Left cardiac atrium (tissue), 4 donors: Measurements from ENCODE around the gene ITGA8. TPM values are rescaled to one million over a fixed set of nuclear protein-coding genes. Genes with fewer than 3 reads are reported as not detected.
A peak's percentile ranks its signal among the peaks of the same experiment; 100 is the strongest.
"Not testable (repeated sequence)": the region's sequence is repeated elsewhere in the genome, so short reads cannot be mapped to it uniquely, and the experiment has no call there.

Experiments used
- ATAC-seq, 2 donors: fragments of 200-7000 bp; cut with Tn5 transposase; one replicate each; pipeline ENCODE4 v1.9.1; 2020; ENCODE audit warnings: mild to moderate bottlenecking in 2 of 2, moderate library complexity in 2 of 2
- DNase-seq: peaks from one replicate; pipeline ENCODE4 v3.0.0-alpha.2; 2020
- intact Hi-C, 2 donors: fragments of 100-400 bp; cut with DNase I; formaldehyde crosslinking; loops; one replicate each; pipeline versions ENCODE4 v1.14.1 to v1.15.1; 2022 to 2023
- total RNA-seq, 2 donors: library from RNA; stranded (reverse); fragmentation: NEBNext Ultra II Directional; extraction: Animal tissue kit (Norgen Biotek cat#: 25700); gene quantifications; one replicate each; pipeline ENCODE4 v1.2.1, GENCODE V29; 2021
- donor health status: DM: no; HTN: yes; CAD: no.
- donor health status: DM: no; HTN: yes; CAD: no; lungs with severe emphysema.
- donor health status: DM: yes; HTN: yes; CAD: no.
- donor health status: Dilated cardiomyopathy.

The ITGA8 gene
- total RNA-seq, 2 donors from 2014 or later, result 2.7 to 4.5 TPM

DNA sequence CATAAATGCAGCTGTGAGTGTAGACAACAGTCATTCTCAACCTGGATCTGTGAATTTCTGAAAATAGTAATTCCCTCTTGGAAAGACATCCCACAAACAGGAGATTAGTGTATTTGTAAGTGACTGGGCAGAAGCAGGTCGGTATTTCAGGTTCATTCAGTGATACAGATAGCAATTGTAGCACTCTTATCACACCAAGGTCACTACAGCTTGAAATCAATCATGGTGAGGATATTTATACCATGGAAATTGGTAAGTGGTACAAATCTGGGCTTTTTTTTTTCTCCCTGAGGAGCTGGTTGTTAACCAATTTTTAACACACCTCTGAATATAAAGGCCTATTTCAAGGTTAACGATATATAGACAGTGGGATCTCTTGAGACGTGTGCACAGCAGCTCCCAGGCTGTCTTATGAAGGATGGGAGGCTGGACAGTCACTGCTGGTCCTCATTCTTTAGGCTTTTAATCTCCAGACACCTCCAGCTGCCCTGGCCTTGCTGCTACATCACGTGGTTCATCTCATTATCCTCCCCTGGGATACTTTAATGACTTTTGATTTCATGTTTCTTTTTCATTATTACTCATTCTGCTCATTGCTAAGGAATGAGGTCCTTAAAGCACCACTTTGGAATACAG is 87.1 kb downstream of the ITGA8 start:
- intact Hi-C loops, result no loop called here
- ATAC-seq, result no peak
- no peak for DNase-seq

DNA sequence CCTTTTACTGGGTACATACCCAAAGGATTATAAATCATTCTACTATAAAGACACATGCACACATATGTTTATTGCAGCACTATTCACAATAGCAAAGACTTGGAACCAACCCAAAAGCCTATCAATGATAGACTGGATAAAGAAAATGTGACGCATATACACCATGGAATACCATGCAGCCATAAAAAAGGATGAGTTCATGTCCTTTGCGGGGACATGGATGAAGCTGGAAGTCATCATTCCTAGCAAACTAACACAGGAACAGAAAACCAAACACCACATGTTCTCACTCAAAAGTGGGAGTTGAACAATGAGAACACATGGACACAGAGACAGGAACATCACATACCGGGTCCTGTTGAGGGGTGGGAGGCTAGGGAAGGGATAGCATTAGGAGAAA is 88.5 kb downstream of the ITGA8 start:
- DNase-seq, intact Hi-C loops, ATAC-seq: not testable (repeated sequence)

DNA sequence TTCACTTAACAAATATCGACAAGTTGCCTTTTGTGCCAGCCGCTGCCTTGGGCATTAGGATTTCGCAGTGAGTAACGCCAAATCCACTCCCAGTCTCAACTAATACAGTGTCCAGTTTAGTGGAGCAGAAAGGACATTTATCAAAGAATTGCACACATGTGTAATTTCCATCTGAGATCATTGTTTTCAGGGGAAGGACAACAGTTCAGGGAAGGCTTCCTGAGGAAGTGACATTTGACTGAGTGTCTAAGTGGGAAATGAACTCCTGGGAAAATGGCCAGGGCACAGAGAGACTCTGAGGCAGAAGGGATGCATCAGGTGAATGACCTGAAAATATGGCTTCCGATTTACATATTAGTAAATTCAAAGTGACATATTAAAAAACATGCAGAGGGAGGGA is 89.4 kb downstream of the ITGA8 start:
- intact Hi-C loops, result no loop called here
- DNase-seq (no peak), ATAC-seq (peak in 1 of 2 donors; percentile 34)

DNA sequence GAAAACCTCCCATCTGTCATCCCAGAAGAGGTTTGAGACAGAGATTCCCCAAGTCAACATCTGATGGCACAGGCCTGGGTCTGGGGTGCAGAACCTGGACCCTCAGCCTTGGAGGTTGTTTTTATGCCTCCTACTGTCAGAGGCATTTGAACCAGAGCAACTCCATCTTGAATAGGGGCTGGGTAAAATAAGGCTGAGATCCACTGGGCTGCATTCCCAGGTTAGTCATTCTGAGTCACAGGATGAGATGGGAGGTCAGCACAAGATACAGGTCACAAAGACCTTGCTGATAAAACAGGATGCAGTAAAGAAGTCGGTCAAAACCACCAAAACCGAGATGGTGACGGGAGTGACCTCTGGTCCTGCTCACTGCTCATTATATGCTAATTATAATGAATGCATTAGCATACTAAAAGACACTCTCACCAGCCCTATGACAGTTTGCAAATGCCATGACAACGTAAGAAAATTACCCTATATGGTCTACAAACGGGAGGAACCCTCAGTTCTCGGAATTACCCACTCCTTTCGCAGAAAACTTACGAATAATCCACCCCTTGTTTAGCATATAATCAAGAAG is 92.0 kb downstream of the ITGA8 start:
- ATAC-seq, result no peak
- intact Hi-C loops, result no loop called here
- no peak for DNase-seq

DNA sequence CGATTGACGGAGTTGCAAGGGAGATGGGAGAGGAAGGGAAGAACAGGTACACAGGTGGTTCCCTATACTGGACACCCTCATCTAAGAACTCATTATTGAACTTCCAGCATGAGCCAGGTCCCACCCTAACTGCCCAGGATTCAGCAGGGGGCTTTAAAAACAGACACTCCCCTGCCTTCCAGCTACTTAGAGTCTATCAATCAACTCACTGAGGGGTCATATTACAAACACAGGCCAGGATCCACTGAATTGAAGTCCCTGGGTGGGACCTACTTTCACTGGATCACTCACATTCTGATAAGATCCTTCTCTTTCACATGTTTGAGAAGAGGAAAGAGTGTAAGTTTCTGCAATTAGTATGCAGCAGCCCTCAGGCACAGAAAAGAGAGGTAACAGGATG is 92.8 kb downstream of the ITGA8 start:
- no peak for ATAC-seq
- intact Hi-C loops, result no loop called here
- DNase-seq, result no peak

DNA sequence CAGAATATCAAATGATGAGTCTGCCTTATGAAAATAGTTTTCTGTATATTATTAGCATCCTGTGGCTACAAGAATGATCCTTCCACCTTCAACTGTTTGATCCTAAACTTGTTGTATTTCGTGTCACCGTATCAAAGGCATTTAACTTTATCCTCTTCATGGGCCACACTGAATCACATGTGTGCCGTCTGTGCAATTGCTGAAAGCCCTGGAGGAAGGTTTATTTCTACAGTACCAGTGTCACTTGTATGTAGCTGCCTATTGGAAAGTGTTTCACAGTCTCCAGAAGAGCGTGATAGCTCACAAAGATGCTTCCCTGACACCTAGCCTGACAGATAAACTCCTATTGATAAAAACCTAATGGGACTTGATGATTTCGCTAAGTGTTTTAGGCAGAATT is 94.5 kb downstream of the ITGA8 start:
- no peak for ATAC-seq
- intact Hi-C loops, result no loop called here
- no peak for DNase-seq

DNA sequence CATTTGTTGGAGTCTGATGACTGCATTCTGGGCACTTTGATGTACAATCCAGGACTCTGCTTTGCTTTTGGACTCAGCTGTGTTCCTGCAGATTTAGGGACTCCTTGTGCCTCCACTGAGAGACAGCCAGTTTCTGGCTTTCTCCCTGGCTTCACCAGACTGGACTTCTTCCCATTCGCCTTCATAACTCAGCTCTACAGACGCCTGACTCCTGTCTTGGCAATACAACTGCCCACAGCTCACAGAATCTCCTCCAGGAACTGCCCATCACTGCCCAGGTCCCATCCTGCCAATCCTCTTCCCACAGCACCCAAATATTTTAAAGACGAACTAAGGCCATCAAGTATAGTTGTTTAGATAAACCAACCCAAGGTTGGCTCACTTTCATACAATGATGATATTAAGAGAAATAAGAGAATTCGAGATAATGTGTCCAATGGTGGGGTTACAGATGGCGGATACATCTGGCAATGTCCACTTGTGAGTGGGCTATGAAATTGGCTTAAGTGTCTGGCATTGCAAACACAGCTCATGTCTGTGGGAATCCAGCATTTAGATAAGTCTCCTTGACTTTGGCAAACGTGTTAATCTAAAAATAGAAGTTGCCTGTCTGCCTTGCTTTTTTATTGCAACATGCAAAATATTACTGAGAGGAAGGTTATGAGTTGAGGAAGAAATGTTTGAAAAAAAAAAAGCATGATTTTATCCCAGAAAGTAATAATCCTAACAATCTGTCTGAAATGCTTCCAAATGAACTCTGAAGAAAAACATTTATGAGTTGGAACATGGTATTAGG is 95.1 kb downstream of the ITGA8 start:
- DNase-seq (no peak), ATAC-seq (peak; percentile 64 to 76)
- intact Hi-C loops, result no loop called here

DNA sequence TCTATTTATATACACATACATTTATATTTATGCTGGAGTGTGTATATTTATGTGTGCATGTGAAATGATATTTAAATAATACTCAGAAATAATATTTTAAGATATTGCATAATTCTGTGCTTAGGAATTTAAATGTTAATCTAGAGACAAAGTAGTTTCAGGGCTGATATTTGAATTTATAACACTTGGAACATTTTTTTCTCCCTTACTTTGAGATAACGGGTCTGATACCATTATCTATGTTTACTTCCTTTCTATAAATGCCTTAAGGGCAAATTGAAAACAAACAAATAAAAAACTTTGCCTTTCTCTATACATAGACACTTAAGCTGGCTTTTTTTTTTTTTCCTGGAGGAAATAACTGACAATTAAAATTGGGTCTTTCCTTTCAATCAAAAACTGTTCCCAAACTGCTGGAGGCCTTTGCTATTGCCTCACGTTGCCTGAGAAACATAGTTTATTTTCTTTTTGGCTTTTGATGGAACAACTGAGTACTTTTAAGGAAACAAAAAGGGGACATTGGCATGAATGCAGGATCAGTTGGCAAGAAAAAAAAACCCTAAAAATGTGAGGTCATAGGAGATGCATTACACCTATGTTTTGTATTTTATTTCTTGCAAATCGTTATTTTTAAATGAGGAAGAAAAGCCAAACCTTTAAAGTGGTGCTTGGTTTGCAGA is 98.7 kb downstream of the ITGA8 start:
- intact Hi-C loops, result no loop called here
- DNase-seq (no peak), ATAC-seq (no peak)

DNA sequence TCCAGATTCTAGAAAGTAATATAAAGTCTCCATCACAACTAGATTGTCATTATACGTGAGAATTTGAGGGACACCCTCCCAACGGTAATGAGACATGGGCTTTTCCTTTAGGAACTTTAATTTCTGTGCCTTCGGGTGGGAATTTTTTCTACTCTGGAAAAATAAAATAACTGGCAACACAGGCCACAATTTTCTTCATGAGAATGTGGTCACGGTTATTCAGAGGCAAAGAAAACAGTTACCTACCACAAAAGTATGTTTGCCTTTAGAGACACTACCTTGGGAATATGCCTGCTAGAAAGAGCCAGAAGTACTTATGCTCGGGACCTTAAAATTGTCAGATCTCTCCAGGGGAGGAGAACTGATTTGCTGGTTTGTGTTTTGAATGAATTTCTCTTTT is 99.4 kb downstream of the ITGA8 start:
- ATAC-seq (no peak), DNase-seq (no peak)
- intact Hi-C loops, result no loop called here

DNA sequence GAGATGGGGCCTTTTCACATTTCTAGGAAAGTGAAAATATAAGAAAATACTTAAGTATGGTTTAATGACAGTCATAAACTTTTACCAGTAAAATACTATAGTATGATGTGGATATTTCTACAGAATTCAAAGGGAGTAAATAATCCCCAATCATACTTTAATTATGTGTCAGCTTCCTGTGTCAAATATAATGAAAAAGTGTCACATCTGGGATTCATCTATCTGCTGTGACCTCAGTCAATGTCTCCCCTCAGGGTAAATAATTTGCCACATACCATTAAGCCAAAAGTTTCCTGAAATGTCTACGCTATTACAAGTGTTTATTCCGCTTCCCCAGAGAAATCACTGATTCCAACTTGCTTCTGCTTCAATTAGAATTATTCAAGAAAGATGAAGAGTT is 110.5 kb downstream of the ITGA8 start:
- intact Hi-C loops, result no loop called here
- ATAC-seq (no peak), DNase-seq (no peak)

DNA sequence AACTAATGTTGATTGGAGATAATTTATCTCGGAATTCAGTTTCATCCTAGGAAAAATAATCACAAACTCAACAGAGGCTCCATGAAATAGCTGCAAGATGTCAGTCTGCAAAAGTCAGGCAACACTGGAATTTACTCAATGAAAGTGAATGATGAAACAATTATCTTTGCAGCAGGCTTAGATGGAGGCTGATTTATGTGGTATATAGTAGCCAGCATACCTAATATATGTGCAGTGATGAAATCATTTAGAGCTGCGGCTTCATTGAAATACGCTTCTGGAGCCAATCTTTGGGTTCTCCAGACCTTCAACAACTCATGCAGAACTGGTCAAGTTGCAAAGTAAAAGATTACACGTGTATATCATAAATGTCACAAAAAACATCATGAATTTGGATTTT is 113.3 kb downstream of the ITGA8 start:
- intact Hi-C loops, result no loop called here
- ATAC-seq, result no peak
- DNase-seq, result no peak

DNA sequence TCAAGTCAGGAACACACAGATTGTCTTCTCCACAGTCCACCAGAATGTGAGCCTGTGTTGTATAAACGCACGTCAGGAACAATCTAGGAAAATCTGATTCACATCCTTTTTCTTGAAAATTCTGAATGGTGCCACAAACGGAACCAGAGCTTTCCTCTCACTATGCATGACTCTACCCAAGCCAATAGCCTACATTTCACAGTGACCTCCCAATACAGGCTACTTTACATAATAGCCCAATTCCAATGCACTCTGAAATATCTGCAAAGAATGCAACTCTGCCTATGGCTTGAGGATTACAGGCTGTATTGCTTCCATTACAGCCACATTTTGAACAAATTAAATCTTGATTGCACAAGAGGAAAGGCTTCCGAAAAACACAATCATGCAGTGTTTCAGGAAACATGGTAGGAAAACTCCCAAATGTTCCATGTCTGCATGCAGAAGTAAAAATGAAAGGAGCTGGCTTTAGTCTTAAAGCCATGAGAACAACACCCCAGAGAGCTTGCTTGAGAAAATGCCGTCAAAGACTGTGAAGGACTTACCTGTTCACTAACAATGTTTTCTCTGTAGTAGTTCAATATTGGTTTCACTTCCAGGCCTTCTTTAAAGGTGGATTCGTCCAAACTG is 113.9 kb downstream of the ITGA8 start:
- ATAC-seq, result no peak
- no peak for DNase-seq
- intact Hi-C loops, result no loop called here

DNA sequence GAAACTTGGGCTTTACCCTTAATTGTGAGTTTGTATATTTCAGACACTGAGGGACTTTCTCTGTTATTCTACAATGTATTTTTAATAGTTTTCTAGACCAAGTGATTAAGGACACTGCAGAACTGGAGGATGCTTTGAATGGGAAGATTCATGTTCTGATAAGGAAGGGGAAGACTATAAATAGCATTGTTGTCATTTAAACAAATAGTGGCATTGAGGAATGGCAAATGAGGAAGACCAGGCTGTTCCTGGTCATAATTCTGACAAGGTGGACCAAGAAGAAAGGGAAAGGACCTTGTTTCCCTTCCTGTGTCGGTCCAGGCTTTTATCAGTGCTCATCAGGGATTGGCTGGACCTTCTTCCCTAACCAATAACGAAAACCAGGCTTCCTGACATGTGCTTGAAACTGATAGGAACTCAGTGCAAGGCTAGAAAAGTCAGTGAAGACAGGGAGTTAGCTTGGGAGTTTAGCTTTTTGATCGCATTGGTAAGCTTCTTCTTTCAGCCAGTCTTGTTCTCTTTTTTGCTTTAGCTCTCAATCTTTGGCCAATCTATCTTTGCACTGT is 116.2 kb downstream of the ITGA8 start:
- DNase-seq (no peak), ATAC-seq (no peak)
- intact Hi-C loops, result no loop called here

DNA sequence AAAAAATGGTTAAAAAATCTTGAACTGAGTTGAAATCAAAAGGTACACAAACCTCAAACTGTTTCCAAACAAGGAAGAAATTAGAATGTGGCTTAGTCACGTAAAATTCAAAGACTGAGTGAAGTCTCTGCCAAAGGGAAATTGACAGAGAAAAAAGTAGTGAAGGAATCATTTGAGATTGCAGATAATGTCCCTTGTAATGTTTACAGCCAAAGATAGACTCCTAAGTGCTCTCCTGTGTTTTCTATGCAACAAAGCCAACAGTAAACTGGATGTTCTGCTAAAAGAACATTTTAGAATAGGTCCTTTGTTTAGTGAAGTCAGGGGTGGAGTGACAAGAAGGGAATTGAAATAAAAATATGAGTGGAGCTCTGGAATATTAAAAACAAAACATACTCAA is 117.9 kb downstream of the ITGA8 start:
- intact Hi-C loops, result no loop called here

DNA sequence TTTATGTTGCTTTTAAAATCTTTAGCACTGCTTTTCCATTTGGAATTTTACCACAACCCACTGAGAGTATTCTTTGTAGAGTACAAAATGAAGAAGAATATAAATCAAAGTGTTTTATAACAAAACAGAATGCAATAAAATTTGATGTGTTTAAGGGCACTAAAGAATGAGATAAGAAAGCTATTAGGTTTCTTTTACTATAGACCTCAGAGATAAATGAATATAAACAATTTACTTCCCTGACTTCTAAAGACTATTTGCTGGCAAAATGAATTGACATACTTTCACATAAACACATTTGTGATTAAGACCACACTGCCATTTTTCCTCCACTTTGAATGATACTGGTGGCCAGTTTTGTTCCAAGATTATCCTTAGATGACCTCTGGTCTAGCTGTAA is 124.5 kb downstream of the ITGA8 start:
- intact Hi-C loops, result no loop called here
- DNase-seq (no peak), ATAC-seq (no peak)

More for the DNA sequence above, 117.9 kb downstream of the ITGA8 start:
- no peak for ATAC-seq
- DNase-seq, result no peak

DNA sequence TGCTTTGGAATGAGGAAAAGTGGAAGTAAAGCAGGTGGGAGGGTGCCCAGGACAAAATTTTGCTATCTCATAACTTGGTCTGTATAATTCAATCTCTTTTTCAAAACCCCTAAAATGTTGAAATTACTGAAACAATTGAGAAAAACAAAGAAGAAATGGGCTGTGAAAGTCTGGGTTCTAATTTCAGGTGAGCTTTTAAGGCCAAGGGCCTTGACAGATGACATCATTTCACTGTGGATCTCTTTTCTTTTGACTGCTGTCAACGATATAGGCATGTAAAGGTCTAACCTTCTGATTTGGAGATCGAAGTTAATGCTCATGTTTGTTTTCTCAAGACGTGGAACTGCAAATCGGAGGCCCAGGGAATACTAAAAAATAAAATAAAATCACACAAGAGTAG is 127.8 kb downstream of the ITGA8 start:
- ATAC-seq (no peak), DNase-seq (no peak)
- intact Hi-C loops, result no loop called here

DNA sequence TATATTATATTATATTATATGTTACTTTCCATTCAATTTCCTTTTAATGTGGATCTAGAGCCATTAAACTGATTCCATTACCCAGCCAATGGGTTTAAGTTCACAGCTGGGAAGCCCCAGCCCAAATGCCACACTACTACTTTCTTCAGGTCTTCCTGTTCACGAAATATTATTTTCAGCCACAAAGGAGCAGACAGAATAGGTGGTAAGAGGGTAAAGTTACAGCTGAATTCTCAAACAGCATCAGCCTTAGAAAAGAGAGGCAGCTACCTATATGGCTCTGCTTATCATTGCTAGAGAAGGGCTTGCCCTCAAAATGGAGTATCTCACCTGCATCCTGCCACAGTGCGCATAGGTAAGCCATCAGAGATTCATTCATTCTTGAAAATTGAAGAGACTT is 128.3 kb downstream of the ITGA8 start:
- intact Hi-C loops, result no loop called here
- ATAC-seq (no peak), DNase-seq (no peak)

DNA sequence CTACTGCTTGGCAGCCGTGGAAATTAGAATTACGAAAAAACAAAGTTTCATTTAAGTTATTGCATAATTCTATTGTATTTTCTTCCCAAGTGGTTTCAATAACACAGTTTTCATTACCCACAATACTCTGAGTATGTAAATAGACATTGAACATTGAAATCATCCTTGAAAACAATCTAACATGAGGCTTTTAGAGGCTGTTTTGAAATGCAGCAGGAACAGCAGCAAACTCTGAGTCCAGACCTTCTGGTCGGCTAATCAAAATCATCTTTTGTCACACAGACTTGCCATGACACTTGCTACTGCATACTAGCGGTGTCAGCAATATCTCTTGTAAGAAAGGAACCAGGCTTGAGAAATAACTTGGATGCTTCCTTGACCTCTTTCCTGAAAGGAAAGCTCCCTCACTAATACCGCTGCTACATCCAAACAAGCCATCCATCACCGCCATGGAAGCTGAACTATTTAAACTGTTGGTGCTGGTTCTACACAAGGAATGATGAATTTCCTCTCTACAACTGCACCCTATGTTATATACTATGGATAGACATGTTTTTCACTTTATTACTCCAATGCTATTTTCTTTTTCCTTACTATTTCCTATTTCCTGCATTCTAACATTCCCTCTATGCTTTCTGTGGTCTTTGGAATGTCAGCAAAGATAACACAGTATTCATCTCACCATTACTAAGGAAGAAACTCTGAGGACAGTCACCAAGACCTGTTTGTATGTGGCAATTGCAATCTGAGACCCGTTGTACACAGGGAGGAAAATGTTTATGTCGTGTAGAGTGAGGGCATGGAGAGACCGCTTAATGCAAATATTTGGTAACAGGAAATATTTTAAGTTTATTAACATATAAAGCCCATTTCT is 130.8 kb downstream of the ITGA8 start:
- peak in 1 of 2 donors; percentile 41 for ATAC-seq
- no peak for DNase-seq
- intact Hi-C loops, result loop anchor here (5.0 to 10.0 kb wide), 2 partner anchors 116 to 123 kb away; no protein-coding TSS in a partner anchor
